Measurements from ENCODE around the gene ANKMY1.
"Not testable (repeated sequence)": the region's sequence is repeated elsewhere in the genome, so short reads cannot be mapped to it uniquely, and the experiment has no call there.

The ANKMY1 gene

DNA sequence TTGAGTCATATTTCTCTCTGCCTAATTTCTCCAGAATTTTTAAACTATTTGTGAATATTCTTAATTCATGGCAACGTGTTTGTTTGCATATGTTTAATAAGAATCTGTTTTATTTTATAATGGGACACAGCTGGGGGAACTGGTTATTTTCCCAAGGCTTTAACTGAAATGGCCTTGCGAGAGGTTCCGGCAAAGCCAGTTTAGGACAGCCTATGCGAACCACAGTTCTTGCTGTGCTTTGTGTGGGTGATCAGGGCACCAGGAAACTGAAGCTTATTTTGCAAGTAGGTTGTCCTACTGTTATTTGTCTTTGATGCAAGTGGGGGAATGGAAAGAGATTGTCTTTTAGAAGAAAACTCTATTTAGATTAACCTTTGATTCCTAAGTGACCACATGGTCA, 6.5 kb downstream of the ANKMY1 start:
- no peak for DNase-seq

DNA sequence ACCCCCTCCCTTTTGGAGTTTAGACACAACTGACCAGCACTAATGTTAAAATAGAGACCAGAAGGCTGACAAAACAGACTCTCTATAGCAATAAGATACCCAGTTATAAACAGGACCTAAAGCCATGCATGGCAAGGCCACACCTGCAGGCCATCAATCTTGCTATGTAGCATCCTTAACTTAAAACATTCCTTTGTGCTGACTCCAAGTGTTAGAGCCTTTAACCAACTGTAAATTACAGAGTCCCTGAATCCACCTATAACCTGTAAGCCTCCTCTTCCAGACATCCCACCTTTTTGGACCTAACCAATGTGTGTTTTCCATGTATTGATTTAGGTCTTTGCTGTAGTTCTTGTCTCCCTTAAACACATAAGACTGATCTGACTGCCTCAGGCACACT, 17.9 kb downstream of the ANKMY1 start:
- DNase-seq, result no peak

DNA sequence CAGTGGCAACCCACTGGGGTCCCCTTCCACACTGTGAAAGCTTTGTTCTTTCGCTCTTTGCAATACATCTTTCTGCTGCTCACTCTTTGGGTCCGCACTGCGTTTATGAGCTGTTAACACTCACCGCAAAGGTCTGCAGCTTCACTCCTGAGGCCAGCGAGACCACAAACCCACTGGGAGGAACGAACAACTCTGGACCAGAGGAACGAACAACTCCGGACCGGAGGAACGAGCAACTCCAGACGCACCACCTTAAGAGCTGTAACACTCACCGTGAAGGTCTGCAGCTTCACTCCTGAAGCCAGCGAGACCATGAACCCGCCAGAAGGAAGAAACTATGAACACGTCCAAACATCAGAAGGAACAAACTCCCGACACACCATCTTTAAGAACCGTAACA, 18.7 kb downstream of the ANKMY1 start:
- not testable (repeated sequence) for DNase-seq

DNA sequence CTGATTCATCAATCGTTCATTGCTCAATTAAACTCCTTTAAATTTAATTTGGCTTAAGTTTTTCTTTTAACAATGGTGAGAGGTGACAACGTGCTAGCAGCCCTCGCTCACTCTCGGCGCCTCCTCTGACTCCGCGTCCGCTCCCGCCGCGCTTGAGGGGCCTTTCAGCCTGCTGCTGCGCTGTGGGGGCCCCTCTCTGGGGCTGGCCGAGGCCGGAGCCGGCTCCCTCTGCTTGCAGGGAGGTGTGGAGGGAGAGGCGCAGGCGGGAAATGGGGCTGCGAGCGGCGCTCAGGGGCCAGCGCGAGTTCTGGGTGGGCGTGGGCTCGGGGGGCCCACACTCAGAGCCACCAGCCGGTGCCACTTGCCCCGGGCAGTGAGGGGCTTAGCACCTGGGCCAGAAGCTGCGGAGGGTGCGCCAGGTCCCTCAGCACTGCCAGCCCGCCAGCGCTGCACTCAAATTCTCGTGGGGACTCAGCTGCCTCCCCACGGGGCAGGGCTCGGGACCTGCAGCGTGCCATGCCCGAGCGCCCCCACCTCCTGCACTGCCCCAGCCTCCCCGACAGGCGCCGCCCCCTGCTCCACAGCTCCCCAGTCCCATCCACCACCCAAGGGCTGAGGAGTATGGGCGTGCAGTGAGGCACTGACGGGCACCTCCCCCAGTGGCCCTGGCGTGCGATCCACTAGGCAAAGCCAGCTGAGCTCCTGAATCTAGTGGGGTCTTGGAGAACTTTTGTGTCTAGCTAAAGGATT, 19.6 kb downstream of the ANKMY1 start:
- no peak for DNase-seq

DNA sequence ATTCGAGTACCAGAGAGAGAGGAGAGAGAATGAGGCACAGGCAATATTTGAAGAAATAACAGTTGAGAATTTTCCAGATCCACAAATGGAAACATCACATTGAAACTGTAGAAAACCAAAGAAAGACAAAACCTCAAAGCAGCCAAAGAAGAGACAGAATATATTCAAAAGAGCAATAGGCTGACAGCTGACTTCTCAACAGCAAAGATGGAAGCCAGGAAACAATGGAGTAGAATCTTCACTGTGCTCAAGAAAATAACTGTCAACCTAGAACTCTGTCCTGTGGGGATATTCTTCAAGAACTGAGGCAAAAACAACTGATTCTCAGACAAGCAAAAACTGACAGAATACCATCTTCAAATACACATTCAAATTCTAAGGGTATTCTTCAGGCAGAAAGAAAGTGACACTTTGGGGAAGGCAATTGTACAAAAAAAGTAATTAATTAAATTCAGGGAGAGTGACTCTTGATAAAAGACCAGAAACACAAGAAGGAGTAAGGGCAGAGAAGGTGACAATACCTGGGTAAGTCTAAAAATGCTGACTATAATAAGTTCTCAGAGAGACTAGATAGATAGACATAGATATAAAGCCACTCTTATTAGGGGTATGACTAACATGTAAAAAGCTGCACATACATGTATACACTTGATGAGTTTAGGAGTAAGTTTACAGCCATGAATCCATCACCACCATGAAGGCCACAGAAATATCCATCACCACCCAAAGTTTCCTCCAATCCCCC, 25.6 kb downstream of the ANKMY1 start:
- DNase-seq, result peak; percentile 38

DNA sequence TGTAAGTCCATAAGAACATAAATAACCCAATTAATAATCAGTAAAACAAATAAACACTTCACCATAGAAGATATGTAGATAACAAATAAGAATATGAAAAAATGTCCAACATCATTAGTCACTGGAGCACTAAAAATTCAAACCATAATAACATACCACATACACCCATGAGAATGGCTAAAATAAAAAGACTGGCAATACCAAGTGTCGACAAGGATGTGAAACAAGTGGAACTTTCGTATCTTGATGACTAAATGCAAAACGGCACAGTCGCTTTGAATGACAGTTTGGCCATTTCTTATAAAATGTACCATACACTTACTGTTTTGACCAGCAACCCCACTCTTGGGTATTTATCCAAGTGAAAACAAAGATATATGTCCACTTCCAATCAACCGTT, 26.8 kb downstream of the ANKMY1 start:
- DNase-seq, result no peak

DNA sequence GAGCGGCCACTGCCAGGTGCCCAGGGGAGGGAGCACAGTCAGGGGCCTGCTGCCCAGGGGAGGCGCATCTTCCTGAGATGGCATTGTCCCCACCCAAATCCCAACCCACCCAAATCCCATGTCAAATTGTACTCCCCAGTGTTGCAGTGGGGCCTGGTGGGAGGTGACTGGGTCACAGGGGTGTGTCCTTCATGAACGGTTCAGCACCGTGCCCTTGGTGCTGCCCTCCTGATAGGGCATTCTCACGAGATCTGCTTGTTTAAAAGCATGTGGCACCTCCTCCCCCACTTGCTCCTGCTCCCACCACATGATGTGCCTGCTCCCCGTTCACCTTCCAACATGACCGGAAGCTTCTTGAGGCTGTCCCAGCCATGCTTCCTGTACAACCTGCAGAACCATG, 27.6 kb downstream of the ANKMY1 start:
- DNase-seq, result no peak

DNA sequence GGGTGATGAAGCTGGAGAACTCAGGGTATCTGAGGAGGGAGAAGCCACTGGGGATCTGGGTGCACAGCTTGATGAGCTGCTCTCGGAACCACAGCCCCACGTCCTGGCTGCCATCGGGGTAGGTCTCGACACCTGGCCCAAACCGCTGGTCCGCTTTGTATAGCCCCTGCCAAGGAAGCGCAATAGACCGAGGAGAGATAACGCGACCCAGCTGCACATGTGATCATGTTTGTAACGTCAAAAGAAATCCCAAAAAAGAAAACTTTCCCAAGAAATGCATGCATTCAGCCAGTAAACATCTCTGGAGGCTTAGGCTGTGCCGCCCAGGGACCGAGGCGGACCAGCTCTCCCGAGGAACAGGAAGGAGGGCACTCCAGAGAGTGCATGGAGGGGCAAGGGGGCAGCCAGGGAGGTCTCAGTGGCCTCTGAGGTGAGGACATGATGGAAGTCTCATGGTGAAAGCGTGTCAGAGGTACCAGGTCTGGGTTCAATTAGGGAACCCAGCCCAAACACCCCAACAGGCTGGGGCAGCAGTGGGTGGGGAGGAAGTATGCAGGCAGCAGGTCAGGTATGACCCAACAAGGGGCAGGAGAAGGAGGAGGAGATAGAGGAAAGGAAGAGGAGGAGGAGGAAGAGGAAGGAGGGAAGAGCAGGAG, 28.3 kb downstream of the ANKMY1 start:
- no peak for DNase-seq

DNA sequence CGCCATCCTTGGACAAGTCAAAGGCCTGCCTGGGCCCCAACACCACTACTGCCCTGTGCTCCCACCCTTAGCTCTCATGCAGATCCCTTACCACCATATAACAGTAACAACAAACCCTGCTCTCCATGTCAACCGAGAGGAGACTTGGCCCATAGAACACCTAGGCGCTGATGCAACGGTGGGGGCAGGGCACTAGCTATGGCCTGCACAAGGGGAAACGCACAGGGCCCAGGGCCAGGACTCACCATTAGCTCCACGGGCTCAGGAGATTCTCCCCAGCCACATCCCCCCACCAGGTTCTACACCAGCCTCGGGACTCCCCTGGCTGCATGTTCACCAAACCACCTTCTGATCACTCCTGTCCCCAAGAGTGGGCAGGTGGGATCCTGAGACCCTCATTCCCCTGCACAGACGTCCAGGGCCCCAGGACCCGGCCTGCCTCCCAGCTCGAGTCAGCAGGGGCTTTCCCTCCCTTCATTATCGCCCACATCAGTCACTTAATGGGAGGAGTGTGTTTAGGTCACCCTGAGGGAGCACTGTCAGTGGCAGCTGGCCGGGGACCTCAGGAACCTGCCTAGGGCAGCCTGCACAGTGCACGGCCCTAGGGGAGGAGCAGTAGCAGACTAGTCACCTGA, 29.3 kb downstream of the ANKMY1 start:
- no peak for DNase-seq

DNA sequence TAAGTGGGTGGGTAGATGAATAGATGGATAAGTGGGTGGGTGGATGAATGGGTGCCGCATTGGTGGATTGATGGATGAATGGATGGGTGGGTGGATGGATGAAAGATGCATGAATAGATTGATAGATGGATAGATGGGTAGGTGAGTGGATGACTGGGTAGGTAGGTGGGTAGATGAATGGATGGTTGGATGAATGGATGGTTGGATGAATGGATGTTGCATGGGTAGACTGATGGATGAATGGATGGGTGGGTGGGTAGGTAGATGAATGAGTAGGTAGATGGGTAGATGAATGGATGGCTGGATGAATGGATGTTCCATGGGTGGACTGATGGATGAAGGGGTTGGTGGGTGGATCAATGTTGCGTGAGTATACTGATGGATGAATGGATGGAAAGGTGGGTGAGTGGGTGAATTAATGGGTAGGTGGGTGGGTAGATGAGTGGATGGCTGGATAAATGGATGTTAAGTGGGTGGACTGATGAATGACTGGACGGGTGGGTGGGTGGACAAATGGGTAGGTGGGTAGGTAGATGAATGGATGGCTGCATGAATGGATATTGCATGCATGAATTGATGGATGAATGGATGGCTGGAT, 30.5 kb downstream of the ANKMY1 start:
- no peak for DNase-seq

DNA sequence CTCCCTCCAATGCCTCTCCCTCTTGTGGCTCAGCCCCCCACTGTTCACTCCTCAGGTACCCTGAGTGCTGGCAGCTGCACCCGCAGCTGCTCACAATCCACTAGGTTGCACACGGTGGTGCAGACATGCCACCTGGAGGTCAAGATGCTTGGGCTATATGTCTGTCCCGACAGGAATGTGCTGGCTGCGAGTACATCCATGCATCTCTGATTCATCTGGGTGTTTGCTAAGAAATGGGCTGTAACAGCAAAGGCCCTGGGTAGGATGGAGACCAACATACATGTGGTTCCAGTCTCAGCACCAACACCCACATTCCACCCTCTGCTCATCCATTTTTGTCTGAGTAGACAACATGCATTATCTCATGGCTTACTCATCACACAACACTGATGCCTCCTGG, 31.3 kb downstream of the ANKMY1 start:
- no peak for DNase-seq

DNA sequence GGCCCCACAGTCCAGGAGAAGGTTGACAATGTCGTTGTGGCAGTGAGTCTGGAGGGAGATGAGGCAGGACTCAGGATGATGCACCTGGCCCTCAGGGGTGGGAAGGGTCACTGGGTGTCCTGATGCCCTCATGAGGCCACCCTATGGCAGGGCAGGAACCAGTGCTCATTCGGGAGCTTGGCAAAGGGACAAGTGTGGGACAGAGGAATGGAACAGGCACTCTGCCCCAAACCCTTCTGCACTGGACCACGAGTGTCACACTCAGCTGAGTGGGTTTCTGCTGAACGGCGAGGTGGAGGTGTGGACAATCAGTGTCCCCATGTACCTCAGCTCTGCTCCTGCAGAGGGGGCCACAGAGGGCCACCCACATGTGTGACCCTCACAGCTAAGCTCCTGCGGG, 32.0 kb downstream of the ANKMY1 start:
- DNase-seq, result no peak

DNA sequence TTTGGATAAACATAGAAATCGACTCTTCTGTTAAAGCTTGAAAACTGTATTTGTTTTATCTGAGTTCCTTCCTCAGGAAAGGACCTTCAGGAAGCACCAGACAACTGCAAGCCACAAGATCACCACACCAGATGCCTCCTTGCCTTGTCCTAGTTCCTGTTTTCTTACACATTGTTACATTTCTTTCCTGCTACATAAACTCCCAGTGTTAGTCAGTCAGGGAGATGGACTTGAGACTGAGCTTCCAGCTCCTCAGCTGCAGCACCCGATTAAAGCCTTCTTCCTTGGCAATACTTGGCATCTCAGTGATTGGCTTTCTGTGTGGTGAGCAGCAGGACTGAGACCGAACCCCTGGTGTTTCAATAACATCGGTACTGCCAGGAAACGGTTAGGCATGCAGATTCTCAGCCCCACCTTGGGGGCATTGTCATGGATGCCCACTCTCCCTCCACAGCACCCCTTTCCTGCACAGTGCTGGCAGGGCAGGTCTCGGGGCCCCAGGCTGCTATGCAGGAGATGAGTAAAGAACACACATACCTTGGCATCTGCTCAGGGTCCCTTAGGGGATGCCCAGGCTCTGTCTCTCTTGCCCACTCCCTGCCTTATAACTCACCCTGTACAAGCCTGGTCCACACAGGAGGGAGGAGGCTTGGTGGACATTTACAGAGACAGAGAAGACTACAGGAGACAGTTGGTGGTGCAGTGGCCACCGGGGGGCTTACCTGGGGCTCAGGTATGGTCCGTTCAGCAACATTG, 32.6 kb downstream of the ANKMY1 start:
- peak; percentile 5 for DNase-seq

DNA sequence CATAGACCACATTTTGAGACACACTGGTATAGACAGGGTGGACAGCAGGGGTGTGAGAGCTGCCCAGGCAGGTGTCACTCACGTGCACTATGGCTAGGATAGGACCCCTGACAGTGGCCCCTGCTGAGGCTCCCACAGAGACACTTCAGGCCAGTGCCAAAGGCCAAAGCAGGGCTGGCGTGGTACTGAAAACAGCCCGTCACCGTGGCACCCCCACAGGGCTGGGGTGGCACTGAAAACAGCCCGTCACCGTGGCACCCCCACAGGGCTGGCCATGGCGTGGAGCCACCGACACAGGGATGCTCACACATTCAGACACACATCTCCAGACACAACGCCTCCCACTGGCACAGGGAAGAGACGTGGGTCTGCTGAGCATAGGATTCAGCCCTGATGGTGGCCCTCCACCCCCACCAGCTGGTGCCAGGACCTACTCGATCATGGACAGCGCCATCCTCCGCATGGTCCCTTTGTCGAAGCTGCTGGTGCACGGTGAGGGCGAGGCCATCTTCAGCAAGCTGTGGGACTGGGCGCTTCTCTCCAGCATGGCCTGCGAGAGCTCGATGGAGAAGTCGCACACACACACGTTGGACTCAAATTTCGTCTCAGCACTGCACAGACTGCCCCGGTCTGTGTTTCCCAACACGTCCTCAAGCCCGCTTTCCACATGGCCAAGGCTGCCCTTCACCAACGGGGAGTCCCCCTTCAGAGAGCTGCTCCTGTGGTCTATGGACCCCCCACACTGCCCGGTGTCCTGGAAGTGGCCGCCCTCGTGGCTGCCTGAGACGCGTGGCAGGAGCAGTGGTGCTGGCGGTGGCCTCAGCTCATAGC, 34.1 kb downstream of the ANKMY1 start:
- no peak for DNase-seq

DNA sequence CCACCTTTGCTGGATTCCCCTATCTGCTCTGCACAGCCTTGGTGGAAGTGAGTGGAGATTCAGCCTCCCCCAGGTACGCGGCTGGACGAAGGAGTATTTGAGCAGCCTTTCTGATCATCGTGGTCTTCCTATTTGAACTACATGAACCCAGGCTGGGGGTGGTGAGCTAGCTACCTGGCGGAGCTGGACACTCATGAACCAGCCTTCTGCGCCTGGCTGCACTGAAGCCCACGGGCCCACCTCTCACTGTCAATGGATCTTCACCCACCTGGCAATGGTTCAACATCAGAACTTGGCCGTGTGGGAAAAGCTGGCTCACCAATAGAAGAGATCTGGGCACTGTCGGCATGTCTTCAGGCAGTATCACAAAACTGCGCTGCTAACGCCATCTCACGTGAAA, 35.4 kb downstream of the ANKMY1 start:
- no peak for DNase-seq

DNA sequence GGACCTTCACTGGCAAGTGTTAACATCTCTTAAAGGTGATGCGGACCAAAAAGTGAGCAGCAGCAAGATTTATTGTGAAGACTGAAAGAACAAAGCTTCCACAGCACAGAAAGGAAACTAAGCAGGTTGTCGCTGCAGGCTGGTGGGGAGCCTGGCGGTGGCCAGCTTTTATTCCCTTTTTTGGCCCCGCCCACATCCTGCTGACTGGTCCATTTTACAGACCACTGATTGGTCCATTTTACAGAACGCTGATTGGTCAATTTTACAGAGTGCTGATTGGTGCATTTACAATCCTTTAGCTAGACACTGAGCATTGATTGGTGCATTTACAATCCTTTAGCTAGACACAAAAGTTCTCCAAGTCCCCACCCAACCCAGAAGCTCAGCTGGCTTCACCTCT, 35.9 kb downstream of the ANKMY1 start:
- DNase-seq, result not testable (repeated sequence)

DNA sequence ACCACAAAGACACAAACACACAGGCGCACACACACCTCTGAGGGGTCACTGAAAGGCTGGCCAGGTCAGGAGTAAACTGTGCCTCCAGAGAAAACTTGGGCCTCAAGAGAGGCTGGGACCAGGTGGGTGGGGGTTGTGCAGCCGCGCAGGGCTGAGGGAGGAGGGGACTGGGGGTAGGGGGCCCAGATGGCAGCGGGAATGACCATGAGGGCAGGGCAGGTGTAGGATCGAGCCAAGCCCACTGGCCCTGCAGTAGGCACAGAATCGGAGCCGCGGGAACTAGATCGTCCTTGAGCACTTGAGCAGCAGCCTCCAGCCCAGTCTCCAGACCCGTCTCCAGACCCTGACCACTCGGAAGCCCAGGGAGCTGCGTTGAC, 36.8 kb downstream of the ANKMY1 start:
- no peak for DNase-seq

DNA sequence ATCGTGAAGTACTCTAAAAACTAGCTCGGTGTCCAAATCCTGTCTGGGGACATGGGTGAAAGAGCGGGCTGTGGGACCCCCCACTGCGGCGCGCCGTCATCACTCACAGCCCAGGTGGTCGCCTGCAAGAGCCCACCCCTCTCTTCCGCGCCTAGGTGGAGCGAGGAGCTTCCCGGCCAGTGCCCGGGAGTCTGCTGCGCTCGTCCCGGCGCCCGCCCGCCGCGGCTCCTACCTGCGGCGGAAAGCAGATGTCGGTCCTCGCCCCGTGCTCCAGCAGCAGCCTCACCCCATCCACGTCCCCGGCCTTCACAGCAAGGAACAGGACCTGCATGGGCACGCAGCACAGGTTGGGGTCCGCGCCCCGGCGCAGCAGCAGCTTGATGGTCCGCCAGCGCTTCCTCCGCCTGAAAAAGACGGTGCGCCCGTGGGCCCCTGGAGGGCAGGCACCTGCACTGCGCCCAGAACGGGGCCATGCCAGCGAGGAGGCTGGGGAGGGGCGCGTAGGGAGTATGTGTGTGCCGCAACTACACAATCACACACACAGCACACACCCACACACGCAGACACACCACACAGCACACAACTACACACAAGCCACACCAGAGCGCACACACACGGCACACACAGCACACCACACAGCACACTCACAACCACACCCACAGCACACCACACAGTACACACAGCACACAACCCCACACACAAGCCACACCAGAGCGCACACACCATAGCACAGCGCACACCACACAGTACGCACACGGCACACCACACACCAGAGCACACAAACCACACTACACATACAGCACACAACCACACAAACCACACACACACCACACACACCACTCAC, 37.4 kb downstream of the ANKMY1 start:
- no peak for DNase-seq

DNA sequence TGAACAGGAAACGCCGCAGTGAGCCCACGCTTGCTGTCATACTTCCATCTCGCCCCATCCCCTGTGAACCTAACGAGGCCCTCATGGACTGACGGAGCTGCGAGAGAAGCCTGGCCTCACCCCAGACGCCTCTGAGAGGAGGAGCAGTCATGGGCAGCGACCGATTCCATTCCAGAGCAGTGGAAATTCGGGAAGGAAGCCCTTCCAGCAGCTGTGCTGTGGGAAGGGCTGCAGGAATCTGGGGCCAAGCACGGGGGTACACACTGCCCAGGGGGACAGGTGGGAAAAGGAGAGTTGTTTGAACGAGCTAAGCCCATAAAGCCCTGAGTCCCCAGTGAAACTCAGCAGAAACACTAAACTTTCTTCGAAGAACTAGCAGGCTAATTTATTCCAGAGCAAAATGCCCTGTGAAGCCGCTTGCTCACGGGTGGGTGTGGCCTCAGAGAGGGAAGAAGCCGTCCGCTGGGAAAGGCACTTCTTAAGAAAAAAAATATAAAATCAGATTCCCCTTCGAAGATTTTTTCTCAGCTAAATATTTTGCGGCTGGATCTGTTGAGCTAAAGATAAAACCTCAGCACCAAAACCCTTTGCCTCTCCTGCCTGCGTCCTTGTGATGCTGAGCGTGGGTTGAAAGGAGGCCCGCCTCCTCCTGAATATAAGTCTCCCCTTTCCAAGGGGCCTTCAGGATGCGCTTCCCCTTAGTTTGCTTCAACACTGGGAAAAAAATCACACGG, 38.2 kb downstream of the ANKMY1 start:
- no peak for DNase-seq

DNA sequence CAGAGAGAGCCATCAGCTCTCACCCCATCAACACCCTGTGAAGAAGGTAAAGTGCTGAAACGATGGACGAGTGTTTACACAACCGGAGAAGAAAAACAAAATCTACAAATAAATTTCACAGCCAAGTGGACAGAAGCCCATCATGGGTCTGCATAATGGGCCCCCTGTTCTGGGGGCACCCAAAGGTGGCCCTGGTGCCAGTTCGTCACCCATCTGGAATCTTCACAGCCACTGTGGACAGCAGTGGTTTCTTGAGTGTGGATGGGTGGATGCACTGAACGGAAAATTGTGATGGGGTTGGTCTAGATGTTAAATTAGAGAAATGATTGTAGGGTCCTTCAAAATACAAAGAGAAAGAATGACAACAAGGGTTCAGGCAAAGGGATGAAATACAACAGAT, 38.8 kb downstream of the ANKMY1 start:
- DNase-seq, result no peak

All from OCI-M1 (cell line).